H54 (cell line): ENCODE results near the gene ALK.

ENCODE experiments used
- DNase-seq: peaks from one replicate; pipeline ENCODE4 v3.0.0; 2011; ENCODE audit warnings: low spot score, mixed read lengths; ENCODE audit not compliant: insufficient read length
- FAIRE-seq: peaks from 3 replicates; lab custom pipeline; 2011; peaks lifted over from hg19 to GRCh38; lab: Jason Lieb, UNC
- POLR2A ChIP-seq: IDR thresholded peaks from 2 replicates; pipeline ENCODE4 v1.6.1; 2011; ENCODE audit warnings: low read depth, mild to moderate bottlenecking, low read length

Gene ALK

DNA sequence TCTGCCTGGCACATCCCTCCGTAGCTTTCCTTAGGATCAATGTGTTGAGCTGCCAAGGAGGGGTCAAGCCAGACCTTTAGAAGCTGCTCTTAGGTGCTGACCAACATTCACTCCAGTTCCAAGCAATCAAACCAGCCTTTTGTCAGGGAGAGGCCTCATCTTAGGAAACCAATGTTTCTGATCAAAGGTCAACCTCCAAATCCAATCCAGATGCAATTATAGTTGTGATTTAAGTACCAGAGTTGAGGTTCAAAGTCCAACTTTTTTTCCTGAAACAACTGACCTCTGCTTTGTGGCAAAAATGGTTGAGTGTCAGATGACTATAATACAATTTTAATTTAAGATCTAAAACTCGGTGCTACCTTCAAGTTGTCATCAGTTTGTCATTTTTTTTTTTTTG is 303.4 kb downstream of the ALK start:
- FAIRE-seq (no peak), DNase-seq (no peak)
- no peak for TF ChIP-seq POLR2A

DNA sequence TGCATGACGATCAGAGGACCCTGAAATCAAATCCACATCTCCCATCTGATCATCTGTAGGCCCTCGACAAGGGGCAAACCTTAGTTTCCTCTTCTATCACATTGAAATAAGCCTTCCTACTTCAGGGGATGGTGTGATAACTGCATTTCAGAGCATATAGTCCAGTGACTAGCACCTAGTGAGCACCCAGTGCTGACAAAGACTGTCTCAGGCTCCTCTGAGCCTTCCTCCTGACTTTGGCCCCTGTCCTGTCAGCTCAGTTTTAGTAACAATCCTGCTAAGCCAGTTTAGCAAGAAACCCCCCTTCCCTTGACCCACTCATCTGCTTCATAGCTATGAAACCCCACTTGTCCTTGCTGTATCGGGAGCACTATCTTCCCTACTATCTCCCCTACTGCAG is 304.0 kb downstream of the ALK start:
- DNase-seq: no peak
- no peak for FAIRE-seq
- no peak for TF ChIP-seq POLR2A

DNA sequence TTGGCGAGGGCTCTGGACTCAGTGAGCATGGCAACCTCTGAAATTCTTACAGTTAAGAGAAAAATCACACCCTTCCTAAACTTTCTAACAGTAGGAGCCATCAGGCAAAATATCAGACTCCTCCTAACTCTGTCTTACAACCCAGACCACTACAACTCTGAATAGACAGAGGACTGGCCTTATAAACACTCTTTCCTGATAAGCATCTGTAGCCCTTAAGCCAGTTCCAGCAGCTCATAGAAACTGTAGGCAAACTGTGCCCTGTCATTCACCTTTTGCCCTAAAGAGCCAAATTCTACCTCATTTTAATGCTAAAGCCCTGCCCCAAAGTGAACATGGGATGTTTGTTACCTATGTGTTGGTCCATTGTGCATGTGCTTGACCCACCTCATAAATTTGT is 304.8 kb downstream of the ALK start:
- FAIRE-seq (no peak), DNase-seq (no peak)
- TF ChIP-seq POLR2A: no peak

DNA sequence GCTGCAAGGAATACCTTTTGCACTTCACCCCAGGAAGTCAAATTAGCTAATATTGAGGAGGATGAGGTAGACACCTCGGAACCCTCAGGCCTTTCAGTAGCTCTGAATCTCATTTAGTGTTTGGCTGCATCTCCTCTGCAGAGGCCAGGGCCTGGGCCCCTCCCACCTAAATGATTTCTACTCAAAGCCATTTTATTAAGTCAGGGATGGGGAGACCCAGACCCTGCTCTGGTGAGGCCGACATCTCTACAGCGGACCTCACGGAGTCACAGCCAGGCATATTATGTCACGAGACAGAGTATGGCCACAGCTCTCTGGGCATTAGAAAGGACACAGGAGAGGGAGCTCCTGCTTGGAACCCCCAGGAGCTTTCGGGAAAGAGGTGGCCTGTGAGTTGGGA is 305.5 kb downstream of the ALK start:
- TF ChIP-seq POLR2A: no peak
- DNase-seq: no peak
- FAIRE-seq: no peak

DNA sequence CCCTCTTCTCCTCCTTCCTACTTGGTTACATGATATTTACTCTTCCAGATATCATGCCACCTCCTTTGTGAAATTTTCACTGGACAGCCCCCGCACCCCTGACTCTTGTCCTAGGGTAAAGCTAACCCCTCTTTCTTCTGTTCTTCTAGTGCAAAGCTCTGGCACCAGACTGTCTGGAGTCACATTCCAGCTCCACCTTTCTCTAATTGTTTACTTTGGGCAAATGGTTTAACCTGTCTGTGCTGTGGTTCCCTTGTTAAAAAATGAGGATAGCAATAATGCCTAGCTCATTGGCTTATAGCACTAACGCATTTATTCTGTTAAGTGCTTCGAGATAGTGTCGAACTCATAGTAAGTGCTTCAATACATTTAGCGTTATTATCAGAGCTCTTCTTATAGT is 306.2 kb downstream of the ALK start:
- no peak for FAIRE-seq
- DNase-seq: no peak
- TF ChIP-seq POLR2A: no peak

DNA sequence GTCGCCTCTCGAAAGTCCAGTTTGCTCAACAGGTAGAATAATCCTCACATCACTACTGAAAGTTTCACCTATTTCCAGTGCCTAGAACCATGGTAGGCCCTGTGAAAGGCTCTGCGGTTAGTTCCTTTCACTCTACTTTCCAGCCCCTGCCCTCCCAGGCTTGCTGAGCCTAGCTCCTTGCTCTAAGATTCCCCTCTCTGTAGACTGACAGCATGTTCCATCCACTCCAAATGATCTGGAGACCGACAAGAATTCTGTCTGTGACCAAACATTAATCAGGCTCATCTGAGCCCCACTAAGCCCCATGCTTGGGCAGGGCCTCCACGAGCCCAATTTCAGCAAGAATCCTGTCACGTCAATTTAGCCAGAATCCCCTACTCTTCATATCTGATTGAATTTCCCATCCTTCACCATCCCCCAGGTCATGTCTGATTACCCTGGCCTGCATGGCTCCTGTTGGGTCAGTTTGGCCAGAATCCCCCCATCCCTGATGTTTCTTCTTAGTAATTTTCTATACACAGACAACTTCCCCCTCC is 307.0 kb downstream of the ALK start:
- DNase-seq (no peak), FAIRE-seq (no peak)
- no peak for TF ChIP-seq POLR2A

DNA sequence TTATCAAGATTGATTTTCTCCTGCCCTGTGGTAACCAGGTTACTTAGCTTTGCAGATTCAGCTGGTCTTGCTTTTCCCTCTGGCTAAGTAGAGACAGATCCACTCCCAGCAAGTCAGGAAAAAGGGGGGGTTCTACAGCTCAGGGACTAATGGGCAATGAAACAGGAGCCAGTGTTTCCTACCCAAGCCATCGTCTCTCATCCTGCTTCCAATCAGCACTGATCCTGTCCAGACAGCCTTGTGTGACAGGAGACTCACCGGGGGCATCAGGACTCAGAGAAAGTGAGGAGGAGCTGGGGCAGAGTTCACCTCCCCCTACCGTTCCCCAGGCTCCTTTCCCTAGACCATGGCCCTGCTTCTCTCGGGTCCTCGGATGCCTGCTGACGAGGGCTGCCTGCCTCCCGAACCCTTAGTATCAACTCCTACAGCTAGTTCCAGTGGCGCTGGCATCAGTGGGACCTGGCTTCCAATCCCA is 307.6 kb downstream of the ALK start:
- DNase-seq (no peak), FAIRE-seq (no peak)
- TF ChIP-seq POLR2A: no peak

DNA sequence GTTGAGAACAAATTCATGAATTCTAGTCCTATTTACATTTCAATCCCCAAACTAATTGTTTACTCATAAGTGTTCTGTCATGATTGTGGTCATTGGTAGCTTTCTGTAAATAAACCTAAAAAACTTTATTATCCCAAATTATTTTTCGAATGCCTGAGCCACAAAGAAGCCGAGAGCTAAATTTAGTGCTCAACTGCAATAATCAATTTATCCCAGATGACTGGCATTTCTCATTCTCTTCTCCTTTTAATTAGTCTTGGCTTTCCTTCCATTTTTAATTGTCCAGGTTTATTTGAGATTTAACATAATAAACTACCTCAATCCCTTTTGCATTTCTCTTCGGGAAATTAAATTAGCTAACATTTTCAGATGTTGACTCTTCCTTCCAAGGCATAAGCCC is 308.3 kb downstream of the ALK start:
- no peak for TF ChIP-seq POLR2A
- no peak for FAIRE-seq
- DNase-seq: no peak

DNA sequence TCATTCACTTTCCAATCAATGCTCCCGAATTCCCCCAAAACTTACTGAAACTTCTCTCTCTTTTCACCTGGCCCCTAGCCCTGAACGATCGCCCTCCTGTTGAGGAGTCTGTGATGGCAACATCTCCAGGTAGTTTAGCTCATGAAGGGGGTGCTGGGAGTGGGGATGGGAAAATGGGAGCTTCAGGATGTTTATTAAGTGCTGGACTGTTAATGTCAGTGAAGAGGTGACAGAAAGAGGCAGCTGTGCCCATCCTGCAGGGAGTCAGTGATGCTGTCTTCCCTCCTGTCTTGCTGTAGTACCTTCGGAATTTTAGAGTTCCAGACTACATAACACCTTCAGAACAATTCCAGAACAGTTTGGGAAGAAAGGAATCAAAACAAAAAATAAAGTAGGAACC is 308.8 kb downstream of the ALK start:
- DNase-seq (no peak), FAIRE-seq (no peak)
- TF ChIP-seq POLR2A: no peak

DNA sequence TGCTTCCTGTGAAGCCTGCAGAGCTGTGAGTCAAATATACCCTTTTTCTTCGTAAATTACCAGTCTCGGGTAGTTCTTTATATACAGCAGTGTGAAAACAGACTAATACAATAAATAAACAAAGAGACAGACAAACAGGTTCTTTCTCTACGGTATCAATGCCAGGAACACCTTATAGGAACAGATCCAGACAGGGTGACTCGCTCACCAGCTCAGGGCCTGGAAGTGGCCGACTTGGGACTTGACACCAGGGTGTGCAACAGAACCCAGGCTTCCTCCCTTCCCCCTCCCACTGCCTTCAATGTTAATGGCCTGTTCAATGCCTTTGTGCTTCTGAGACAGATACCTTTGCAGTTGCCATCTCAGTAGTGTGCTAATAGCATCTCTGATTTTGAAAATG is 309.5 kb downstream of the ALK start:
- no peak for FAIRE-seq
- no peak for DNase-seq

DNA sequence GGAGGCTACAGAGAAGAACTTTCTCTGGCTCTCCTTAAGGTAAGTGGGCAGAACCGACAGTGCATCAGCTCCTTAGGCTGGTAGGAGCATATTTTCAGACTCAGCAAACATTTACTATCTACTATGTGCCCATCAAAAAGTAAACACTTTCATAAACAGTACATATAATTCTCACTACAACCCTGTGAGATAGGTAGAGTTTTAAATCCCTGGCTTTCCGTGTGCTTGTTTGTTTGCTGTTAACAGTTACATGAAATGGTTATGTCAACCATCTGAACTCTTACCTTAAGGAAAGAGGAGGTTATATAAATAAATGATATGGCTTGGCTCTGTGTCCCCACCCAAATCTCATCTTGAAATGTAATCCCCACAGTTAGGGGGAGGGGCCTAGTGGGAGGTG is 310.1 kb downstream of the ALK start:
- no peak for FAIRE-seq
- TF ChIP-seq POLR2A: no peak

More for the DNA sequence above, 309.5 kb downstream of the ALK start:
- TF ChIP-seq POLR2A: no peak

DNA sequence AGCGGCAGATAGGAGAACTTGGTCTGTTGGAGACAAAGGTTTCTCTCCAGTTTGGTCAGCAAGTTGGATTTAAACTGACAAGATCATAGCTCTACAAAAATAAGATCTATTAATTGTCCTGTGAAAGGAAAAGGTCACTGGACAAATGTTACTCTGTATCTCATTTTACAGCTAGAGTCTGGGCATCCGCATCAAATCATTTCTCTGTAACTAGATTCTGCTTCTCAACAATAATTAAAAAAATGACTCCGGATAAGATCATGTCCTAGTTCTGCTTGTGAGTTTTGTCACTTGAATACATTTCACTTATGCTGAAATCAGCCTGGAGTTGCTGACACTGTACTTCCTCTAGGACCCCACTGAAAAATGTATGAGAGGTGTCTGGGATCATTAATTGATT is 310.8 kb downstream of the ALK start:
- no peak for FAIRE-seq
- no peak for TF ChIP-seq POLR2A
- no peak for DNase-seq

More for the DNA sequence above, 310.1 kb downstream of the ALK start:
- no peak for DNase-seq

DNA sequence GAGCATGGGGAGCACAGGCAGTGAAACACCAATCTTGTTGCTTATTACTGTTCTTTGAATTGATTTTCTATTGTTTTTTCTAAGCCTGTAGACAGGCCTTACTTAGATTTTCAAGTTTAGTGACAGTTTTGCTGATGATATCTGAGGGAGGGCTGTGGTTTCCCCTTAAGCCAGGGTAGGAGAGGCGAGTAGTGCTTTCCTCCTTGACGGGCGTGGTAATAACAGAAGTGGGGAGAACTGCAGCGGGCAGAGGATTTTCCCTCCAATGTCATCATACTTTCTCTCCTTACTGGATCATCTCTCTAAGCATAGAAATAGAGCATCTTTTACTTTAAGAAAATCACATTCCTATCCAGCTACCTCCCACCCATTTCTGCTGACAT is 314.4 kb downstream of the ALK start:
- TF ChIP-seq POLR2A: no peak

DNA sequence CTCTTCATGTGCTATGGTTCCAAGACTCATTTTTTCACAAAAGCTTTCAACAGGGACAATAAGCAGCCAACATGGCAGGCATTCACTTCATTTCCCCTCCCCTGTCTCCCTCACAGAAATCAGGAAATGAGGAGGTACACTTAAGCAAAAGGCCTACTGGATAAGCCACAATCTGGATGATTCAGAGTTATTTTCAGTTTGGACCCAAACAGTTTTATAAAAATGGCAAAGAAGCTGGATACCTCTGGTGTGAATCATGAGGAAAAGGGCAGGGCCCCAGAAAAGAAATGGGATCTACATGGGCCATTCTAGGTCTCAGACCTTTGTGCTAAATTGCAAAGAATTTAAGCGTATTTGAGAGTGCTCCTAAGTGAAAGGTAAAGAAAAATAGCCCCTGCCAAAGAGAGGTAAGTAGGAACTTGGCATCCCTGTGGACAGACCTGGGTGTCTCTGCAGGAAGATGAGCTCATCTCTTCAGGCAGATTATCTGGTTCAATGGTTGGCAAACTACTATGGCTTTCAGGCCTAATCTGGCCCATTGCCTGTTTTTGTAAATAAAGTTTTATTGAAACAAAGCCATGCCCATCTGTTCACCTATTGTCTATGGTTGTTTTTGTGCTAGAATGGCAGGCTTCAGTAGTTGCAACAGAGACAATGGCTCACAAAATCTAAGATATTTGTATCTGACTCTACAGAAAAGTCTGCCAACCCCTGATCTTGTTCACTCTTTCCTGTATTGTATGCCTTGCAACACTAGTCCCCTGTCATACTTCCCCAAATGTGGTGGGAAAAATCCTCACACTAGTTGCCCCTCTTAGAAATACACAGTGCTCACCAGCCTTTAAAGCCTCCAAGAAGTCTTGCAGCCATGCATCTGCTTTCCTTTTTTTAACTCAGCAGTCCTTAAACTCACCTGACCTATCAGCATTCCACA is 315.0 kb downstream of the ALK start:
- FAIRE-seq: no peak
- TF ChIP-seq POLR2A: no peak

More for the DNA sequence above, 314.4 kb downstream of the ALK start:
- DNase-seq (no peak), FAIRE-seq (no peak)

DNA sequence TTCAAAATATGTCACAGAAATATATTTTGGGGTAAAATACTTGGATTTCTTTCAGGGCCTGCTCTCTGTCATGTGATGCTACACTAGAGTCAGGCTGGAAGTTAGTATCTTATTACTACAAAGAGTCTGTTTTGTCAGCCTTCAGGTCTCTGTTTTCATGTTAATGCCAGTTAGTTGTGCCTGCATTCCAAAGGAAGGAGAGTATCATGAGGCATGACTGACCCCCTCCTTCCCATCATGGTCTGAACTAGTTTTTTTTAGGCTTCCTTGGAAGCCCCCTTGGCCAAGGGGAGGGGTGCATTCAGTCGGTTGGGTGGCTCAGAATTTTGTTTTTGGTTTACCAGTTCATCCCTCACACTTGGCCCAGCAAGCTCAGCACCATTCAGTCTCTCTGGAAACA is 318.0 kb downstream of the ALK start:
- no peak for FAIRE-seq
- DNase-seq: no peak
- no peak for TF ChIP-seq POLR2A

More for the DNA sequence above, 315.0 kb downstream of the ALK start:
- peak; percentile 59 for DNase-seq
